DOHH2 (cell line): Measurements from ENCODE around the gene GPR87.

ENCODE experiments used
- H3F3A ChIP-seq: fragments of 200-600 bp; sonication (generic), shearing (Covaris generic); 2 replicates; pipeline ENCODE4 v1.6.0; 2016; ENCODE audit warnings: antibody characterized with exemption, mild to moderate bottlenecking; ENCODE audit not compliant: control insufficient read depth, insufficient read depth
- H3K27ac ChIP-seq: fragments of 200-600 bp; sonication (generic); 2 replicates; pipeline ENCODE4 v1.5.1; 2014; ENCODE audit warnings: low read depth, mild to moderate bottlenecking, low read length, moderate library complexity
- H3K27me3 ChIP-seq: fragments of 200-600 bp; sonication (generic); 2 replicates; pipeline ENCODE4 v1.6.1; 2014; ENCODE audit warnings: mild to moderate bottlenecking, low read length, mixed read lengths; ENCODE audit not compliant: control insufficient read depth
- H3K36me3 ChIP-seq: fragments of 200-600 bp; sonication (generic); 2 replicates; pipeline ENCODE4 v1.6.1; 2014; ENCODE audit warnings: mild to moderate bottlenecking, low read length, moderate library complexity, mixed read lengths; ENCODE audit not compliant: control insufficient read depth
- H3K4me1 ChIP-seq: fragments of 200-600 bp; sonication (generic); 2 replicates; pipeline ENCODE4 v1.6.1; 2014; ENCODE audit warnings: mild to moderate bottlenecking, low read length, mixed read lengths; ENCODE audit not compliant: control insufficient read depth
- H3K4me2 ChIP-seq: fragments of 200-600 bp; sonication (generic); 2 replicates; pipeline ENCODE4 v1.6.0; 2014; ENCODE audit warnings: mild to moderate bottlenecking, low read length, moderate library complexity
- H3K4me3 ChIP-seq: fragments of 200-600 bp; sonication (generic); 2 replicates; pipeline ENCODE4 v1.5.1; 2014; ENCODE audit warnings: mild to moderate bottlenecking, low read length, mixed read lengths
- H3K79me2 ChIP-seq: fragments of 200-600 bp; sonication (generic); 2 replicates; pipeline ENCODE4 v1.6.1; 2014; ENCODE audit warnings: mild to moderate bottlenecking, low read length, mixed read lengths; ENCODE audit not compliant: control insufficient read depth
- H3K9me2 ChIP-seq: fragments of 200-600 bp; sonication (generic); replicated peaks from 2 replicates; pipeline ENCODE4 v1.6.1; 2014; ENCODE audit warnings: mild to moderate bottlenecking, low read length, mixed read lengths; ENCODE audit not compliant: control insufficient read depth
- H3K9me3 ChIP-seq: fragments of 200-600 bp; sonication (generic); 2 replicates; pipeline ENCODE4 v1.6.1; 2014; ENCODE audit warnings: antibody characterized with exemption, low read length, mixed read lengths; ENCODE audit not compliant: control insufficient read depth, insufficient read depth
- H4K20me1 ChIP-seq: fragments of 200-600 bp; sonication (generic); 2 replicates; pipeline ENCODE4 v1.6.0; 2014; ENCODE audit warnings: low read depth, mild to moderate bottlenecking, antibody characterized with exemption, low read length, moderate library complexity; ENCODE audit not compliant: control insufficient read depth, insufficient read depth
- CTCF ChIP-seq: fragments of 200-600 bp; sonication (generic); IDR thresholded peaks from one replicate; pipeline ENCODE4 v1.5.1; 2014; ENCODE audit warnings: antibody characterized with exemption, mild to moderate bottlenecking, low read depth, low read length; ENCODE audit not compliant: poor library complexity, severe bottlenecking
- EZH2phosphoT487 ChIP-seq: fragments of 200-600 bp; sonication (generic); IDR thresholded peaks from 2 replicates; pipeline ENCODE4 v1.6.1; 2017; ENCODE audit warnings: borderline replicate concordance, mild to moderate bottlenecking, antibody characterized with exemption, low read length, moderate library complexity, mixed read lengths

The GPR87 gene

GRCh38 chr3:151262871-151263525, 53.6 kb downstream of the GPR87 start:
- Histone ChIP-seq H4K20me1 (no peaks in the 10 kb centered on the region), H3K27ac (no peak overlapping the region), H3K36me3 (no peaks in the 10 kb centered on the region), H3K4me1 (peaks cover 15% of the 10 kb centered on the region), H3K4me2 (no peak overlapping the region), H3K9me3 (no peaks in the 10 kb centered on the region), H3K27me3 (no peaks in the 10 kb centered on the region), H3K79me2 (no peaks in the 10 kb centered on the region), H3K4me3 (no peak overlapping the region), H3K9me2 (no peaks in the 10 kb centered on the region), H3F3A (no peaks in the 10 kb centered on the region)
- TF ChIP-seq EZH2phosphoT487 = no peak
- no peak for TF ChIP-seq CTCF

GRCh38 chr3:151259664-151260063, 57.0 kb downstream of the GPR87 start:
- no peak overlapping the region for H3K4me2 ChIP-seq
- no peaks in the 10 kb centered on the region for H3K9me3 ChIP-seq
- no peaks in the 10 kb centered on the region for H3K4me1 ChIP-seq
- H3K9me2 ChIP-seq = no peaks in the 10 kb centered on the region
- no peaks in the 10 kb centered on the region for H3K36me3 ChIP-seq
- TF ChIP-seq EZH2phosphoT487 (no peak), CTCF (no peak)
- H3K4me3 ChIP-seq = no peak overlapping the region
- H3K79me2 ChIP-seq = no peaks in the 10 kb centered on the region
- no peaks in the 10 kb centered on the region for H4K20me1 ChIP-seq
- no peaks in the 10 kb centered on the region for H3F3A ChIP-seq
- no peaks in the 10 kb centered on the region for H3K27me3 ChIP-seq
- H3K27ac ChIP-seq = no peak overlapping the region

GRCh38 chr3:151256749-151257148, 59.9 kb downstream of the GPR87 start:
- H3K79me2 ChIP-seq = no peaks in the 10 kb centered on the region
- no peaks in the 10 kb centered on the region for H3K9me2 ChIP-seq
- no peak overlapping the region for H3K27ac ChIP-seq
- H4K20me1 ChIP-seq = no peaks in the 10 kb centered on the region
- H3K4me2 ChIP-seq = no peak overlapping the region
- H3K27me3 ChIP-seq = no peaks in the 10 kb centered on the region
- H3K4me1 ChIP-seq = no peaks in the 10 kb centered on the region
- no peaks in the 10 kb centered on the region for H3F3A ChIP-seq
- no peaks in the 10 kb centered on the region for H3K36me3 ChIP-seq
- TF ChIP-seq CTCF (no peak), EZH2phosphoT487 (no peak)
- H3K4me3 ChIP-seq = no peak overlapping the region
- H3K9me3 ChIP-seq = no peaks in the 10 kb centered on the region
